ENCODE measurements around the gene TICRR.

The TICRR gene

DNA sequence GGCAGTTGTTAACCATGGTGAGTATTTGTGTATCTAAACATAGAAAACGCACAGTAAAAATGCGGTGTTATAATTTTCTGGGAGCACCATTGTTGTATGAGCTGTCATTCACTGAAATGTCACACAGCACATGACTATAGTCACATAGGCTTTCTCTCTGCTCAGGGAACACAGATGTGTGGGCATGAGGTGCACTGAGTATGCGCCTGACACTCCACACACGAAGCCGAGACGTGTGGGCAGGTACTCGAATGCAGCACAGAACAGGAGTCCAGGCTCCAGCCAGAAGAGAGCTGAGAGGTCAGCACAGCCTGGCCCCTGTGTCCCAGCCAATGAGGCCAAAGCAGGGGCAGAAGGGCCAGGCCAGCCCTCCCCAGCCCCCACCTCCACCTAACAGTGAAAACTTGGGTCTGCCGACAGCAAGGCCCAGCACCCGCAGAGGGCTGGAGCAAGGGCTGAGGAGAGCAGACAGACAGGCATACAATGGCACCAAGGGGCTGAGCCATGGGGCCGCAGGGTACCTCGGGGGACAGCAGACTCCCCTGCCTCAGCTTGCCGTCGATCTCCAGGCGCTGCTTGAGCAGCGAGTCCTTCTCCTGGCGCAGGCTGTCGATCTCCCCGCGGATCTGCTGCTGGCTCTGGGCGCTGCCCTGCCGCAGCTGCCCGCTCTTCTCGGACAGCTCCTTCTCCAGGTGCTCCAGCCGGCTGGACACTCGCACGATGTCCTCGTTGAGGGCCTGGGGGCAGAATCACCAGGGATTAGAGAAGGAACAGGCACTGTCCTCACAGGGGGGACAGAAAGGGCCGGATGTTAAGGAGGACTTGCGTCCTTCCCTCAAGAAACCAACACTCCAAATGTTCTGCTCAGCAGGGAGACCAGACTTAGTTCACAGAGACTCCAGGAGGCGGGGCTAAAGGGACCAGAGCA lies 56.0 kb downstream of the TICRR start:
- DNase-seq, result no peak

DNA sequence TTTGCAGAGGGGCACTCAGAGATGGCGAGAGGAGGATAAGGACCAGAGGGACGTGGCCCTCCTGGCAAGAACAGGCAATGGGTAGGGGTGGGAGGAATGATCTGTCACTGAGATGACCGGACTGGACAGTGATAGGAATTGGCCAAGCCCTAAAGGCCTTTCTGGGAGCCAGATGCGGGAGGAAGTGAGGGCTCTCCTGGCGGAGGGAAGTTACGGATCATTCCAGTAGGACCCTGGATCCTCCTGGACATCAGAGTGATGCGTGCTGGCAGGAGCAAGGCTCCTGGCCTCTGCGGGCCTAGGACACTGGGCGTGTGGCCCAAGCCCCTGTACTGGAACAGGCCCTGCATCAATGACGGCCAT lies 56.6 kb downstream of the TICRR start:
- no peak for DNase-seq

DNA sequence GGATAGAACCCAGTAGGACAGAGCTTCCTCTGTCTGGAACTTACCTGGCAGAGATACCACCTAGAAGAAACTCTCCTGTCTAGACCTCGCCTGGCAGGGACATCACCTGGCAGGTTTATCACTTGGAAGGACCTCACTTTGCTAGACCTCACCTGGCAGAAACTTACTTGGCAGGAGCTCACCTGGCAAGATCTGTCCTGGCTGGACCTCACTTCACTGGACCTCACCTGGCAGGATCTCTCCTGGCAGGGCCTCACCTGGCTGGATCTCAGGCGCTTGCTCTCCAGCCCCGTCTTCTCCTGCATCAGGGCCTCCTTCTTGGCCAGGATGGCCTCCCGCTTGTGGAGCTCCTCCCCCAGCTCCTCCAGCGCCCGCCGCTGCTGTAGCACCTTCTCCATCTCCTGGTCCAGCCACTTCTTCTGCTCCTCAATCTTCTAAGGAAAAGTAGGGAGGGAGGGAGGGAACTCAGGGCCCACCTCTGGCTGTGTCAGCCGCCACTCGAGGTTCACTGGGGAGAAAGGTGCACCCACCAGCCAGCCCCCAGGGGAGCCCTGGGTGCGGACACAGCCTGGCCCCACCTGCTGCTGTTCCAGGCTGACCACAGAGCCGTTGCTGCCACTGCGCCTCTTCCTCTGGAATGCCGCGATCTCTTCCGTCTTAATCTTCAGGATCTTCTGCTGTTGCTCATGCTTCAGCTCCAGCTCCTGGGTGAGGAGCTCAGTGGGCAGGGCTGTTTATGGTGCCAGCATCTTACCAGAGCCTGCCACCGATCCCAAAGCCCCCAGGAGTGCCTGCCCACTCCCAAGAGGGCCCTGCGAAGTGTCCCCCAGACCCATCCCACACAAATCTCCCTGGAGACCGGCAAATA lies 57.5 kb downstream of the TICRR start:
- no peak for DNase-seq

DNA sequence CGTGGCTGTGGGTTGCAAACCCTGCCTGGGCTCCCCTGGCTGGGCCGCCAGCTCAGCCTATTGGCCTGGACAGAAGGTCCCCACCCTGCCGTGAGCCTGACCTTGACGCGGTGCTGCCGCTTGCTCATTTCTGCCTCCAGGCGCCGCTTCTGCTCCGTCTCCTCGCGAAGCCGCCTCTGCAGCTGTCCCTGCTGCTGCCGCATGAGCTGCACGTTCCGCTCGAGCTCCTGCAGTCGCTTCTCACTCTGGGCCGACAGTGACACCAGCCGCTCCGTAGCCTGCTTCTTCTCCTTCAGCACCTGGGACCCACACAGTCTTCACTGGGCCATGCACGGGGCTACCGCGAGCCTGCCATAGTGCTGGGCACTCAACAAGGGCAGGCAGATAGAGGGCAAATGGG lies 58.3 kb downstream of the TICRR start:
- DNase-seq, result no peak

DNA sequence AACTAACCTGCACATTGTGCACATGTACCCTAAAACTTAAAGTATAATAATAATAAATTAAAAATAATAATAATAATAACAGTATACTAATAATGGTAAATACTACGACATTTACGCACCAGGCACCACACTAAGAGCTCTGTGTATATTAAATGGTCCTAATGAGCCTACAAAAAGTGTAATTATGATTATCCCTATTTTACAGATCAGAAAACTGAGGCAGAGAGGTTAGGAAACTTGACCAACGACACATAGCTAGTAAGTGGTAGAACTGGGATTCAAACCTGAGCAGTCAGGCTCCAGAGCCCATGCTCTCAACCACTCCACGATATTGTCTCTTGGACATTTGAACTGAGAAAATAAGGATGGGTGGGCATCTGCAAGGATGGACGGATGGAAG lies 65.0 kb downstream of the TICRR start:
- no peak for DNase-seq

DNA sequence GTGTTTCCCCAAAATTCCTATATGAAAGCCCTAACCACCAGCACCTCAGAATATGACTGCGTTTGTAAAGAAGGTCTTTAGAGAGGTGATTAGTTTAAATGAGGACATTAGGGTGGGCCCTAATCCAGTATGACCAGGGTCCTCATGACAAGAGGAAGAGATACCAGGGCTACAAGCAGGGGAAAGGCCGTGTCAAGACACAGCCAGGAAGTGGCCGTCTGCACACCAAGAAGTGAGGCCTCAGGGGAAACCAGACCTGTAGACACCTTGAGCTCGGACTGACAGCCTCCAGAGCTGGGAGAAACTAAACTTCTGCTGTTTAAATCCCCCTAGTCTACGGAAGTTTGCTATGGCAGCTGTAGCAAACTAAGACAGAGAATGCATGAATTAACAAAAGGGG lies 65.8 kb downstream of the TICRR start:
- DNase-seq, result no peak

DNA sequence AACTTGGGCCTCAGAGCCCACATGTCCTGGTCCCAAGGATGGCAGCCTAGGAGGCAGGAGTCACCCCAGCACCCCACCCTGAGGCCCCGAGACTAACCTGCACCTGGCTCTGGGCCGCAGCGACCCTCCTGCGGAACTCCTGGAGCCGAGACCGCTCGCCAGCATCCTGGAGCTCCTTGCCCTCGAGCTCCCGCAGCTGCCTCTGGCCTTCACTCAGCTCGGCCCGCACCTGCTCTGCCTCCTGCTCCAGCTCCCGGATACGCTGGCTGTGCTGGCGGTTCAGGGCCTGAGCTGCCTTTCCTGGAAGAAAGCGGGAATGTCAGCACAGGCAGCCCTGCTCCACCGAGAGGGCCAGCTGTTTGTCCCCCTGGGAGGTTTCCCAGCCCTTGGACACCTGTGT lies 66.8 kb downstream of the TICRR start:
- no peak for DNase-seq

DNA sequence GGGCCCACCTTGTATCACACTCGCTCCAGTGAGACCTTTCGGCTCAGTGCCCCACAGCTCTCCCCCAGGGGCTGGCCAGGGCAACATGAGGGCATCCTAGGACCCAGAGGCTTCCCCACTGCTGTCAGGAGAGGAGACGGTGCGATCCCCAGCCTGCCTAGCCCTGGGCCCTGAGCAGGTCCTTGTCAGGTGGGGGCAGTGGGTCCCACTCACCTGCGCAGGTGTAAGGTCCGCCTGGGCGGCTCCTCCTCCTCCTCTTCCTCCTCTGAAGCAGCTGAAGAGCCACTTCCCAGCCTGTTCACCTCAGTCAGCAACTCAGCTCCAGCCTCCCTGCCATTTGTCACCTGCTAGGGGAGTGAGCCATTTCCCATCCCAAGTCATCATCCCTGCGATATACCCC lies 70.4 kb downstream of the TICRR start:
- DNase-seq, result no peak

DNA sequence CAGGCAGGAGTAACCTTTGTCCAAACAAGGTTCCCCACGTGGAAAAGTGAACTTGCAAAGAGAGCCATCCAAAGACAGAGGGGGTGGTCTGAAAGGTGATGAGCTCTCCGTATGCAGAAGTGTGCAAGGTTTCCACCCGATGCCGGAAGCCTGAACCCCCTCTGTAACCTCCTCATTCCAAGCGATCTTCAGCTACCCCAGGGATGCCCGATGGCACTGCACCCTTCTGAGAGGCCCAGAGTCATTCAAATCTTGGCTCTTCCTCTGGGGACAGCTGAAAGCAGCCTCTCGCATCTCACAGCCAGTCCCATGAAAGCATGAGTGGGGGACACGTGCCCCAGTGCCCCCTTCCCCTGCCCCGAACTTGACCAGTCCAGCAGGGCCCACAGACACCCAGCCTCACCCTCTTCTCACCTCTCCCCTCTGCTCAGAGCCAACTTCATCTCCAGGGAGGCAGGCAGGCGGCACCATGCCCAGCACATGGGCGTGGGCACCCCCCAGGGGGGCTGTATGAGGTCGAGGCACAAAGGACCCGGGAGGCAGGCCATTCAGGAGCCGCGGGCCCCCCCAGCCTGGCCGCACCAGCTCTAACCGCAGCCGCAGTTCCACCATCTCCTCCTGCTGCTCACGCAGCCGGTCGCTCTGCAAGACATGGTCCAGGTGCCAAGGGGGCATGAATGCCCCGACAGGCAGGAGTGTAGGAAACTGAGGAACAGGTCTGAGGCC lies 71.3 kb downstream of the TICRR start:
- no peak for DNase-seq

DNA sequence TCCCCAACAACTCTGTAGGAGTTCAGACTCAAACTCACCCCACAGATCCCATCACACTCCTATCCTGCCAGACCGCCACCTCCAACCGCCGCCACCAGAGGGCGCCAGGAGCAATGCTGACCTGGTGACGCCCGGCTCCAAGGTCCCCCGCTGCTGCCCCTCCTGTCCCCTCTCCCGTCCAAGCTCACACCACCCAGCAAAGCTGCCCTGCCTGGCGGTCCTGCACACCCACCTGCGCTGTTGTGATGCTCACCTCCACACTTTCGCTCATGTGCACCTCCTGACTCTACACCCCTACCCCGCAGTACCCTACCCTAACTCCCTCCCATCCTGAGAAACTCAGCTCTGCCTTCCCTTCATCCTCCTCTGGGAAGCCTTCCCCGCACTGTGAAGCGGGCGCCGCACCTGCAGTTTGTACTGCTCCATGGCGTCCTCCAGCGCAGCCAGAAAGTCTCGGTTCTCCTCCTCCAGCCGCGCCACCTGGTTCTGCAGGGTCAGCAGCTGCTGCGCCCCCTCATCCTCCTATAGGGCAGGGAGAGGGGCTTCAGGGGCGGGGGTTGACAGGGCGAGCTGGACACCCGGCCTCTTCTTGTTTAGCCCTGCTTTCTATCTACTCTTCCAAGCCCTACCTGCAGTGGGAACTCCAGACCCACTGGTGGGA lies 72.1 kb downstream of the TICRR start:
- peak; percentile 21 to 84 for DNase-seq

DNA sequence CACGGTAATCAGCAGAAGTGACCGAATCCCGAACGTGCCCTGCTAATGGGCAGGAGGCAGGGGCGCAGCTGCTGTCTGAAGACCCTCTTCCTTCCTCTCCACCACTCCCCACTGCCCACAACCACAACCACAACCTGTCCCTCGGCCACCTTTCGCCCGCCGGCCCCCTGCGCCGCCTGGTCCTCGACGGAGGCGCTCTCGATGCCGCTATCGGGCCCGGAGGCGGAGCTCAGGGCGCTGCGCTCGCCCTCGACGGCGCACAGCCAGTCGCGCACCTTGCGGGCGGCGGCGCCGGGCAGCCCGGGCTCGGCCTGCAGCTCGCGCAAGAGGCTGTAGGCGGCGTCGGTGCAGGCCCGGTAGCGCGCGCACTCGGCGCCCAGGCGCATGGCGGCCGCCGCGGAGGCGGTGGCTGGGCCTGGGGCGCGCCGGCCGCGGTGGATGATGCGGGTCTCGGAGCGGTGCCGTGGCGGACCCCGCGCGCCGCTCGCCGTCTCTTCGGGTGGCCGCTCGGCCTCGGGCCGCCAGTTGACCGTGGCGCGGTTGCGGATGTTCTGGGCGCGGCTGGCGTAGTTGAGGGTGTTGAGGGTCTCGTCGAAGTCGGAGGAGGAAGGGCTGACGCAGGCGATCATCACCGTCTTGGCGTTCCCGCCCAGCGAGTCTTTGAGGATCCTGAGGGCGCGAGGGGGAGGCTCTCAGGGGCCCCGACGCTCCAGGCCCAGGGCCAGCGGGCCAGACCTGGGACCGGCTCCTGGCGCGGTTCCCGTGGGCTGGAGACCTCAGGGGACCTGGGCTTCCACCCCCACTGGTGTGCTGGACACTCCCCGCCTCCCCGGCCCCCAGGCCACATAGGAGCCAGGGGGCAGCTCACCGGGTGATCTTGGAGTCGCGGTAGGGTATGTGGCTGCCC lies 73.1 kb downstream of the TICRR start:
- DNase-seq, result no peak

DNA sequence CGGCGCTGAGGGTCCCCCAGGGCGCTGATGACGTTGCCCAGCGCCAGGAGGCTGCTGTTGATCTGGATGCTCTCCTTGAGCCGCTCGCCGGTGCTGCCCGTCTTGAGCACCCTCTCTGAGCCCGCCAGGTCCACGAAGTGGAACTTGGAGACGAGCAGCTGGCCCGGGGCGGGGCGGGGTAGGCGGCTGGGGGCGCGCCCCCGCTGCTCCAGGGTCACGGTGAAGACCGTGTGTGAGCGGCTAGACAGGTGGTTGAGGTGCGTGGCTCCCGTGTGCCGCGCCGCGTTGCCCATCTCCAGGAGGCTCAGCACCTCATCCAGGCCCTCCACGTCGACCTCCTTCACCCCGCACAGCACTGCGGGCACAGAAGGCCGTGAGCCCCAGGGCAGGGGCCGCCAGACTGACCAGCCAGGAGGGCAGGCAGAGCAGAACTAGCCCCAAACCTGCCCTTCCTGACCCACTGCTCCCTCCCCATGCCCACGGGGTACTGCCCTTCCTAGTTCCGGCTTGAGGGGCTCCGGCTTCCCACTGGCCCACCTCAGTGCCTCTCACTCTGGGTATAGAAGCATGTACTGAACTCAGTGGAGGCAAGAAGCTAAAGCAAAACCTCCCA lies 73.8 kb downstream of the TICRR start:
- DNase-seq, result no peak

DNA sequence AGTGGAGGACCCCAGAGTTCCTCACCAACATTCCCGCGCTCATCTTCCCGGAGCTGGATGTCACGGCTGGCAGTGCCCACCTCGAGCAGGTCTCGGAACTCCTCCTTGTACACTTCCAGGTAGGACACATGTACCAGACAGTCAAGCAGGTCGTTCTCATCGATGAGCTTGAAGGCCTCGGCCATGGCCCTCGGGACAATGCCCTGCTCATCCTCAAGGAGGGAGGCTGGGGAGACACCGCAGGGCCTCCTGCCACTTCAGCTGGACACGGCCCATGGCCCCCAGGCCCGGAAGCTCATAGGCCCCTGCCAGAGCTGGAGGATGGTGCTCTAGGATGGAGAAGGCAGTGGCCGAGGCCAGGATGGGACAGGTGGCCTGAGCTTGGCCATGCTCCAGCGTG lies 74.4 kb downstream of the TICRR start:
- no peak for DNase-seq

DNA sequence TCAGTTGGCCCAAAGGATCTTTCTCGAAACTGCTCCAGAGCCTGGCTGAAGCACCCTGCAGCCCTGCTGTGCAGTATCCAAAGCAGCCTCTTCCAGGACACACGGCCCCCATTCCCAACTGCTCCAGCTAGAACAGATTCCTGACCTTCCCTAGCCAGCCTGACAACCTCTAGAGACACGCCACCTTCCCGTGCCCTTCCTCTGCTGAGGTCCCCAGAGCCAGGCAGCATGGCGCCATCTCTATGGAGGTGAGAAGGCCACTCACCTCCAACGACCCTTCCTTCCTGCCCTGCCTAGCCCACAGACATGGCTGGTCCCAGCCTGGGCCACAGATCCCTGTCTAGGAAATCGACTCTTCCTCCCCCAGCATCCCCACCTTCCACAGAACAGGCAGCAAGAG lies 76.9 kb downstream of the TICRR start:
- DNase-seq, result no peak

DNA sequence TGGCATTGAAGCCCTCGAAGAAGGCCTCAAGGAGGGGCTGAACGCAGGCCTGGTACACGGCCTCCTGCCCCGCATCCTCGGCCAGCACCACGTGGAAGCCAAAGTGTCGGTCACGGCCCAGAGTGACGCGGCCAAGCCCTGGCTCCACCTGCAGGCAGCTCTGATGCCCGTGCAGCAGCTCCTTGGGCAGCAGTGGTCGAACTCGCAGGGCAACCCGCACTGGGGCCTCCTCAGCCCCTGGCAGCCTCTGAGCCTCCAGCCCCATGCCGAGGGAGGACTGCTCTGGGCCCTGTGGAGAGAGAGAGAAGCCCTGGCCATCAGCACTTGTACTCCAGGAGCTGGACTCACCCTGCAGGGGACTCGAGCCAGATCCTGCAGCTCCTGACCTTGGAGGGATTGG lies 77.4 kb downstream of the TICRR start:
- no peak for DNase-seq

DNA sequence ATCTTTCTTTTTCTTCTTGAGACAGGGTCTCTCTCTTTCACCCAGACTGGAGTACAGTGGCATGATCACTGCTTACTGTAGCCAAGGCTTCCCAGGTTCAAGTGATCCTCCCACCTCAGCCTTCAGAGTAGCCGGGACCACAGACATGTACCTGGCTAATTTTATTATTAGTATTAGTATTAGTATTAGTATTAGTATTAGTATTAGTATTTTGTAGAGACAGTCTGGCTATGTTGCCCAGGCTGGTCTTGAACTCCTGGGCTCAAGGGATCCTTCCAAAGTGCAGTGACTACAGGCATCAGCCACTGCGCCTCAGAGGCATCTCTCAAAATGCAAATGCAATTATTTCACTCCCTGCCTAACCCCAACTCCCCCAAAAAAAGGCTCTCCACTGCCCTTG lies 78.3 kb downstream of the TICRR start:
- no peak for DNase-seq

DNA sequence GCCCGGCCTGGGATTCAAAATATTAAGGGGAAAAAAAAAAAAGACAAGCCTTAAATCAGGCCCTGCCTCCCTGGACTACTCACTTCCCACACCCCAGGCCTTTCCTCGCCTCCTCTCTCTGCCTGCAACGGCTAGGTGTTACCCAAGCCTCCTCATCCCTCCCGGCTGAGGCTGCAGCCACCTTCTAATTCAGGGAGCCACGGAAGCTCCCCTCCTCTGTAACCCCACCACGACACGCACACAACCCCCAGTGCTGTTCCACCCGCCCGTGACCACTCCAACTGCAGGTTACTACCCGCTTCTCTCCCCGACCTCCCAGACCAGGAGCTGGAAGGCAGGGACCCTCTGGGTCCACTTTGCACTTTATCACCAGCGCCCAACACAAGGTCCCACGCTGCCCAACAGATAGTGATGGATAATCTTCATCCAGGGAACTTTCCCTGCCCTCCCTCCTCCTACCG lies 79.1 kb downstream of the TICRR start:
- no peak for DNase-seq

DNA sequence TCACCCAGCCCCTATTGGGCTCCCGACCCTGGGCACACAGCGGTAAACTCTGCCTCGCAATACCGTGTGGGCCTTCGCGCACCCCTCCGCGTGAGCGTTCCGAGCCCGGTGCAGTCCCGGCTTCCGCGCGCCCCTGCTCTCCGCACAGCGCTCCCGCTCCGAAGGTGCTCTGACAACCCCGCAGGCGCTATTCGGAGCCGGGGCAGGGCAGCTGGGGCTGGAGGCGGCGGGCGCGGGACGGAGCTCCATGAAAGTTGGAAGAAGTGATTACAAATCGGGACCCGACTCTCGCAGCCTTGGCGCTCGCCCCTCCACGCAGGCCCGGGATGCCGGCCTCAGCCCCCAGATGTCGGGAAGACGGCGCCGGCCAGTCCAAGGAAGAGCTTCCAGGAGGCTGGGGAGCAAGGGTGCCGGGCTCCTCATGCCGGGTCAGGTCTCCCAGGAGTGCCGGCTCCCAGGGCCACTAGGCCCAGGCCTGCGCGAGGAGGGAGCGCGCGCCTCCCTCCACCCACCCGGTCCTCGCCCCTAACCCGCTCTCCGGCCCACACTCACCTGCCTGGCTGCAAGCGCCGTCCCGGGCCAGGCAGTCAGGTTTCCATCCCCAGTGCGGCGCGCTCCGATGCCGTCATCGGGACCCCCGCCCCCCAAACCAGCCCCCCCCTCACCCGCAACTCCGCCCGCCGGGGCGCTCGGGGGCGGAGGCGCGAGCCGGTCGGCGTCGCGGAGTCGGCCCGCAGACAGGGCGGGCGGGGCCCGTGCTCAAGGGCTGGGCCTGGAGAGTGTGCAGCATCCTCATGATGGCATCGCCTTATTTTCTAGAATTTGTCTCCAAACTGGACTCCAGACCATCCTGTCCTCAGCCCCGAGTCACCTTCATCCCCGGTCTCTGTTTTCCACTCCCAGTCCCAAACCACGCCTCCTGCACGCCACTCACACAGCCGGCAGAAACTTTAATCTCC lies 79.9 kb downstream of the TICRR start, which contains the start of gene KIF7:
TSS of gene KIF7 (minus strand) at position 621 of the 959 bp plus-strand sequence. CDS start 2,537 bp downstream, outside the sequence.
- DNase-seq, result no peak

DNA sequence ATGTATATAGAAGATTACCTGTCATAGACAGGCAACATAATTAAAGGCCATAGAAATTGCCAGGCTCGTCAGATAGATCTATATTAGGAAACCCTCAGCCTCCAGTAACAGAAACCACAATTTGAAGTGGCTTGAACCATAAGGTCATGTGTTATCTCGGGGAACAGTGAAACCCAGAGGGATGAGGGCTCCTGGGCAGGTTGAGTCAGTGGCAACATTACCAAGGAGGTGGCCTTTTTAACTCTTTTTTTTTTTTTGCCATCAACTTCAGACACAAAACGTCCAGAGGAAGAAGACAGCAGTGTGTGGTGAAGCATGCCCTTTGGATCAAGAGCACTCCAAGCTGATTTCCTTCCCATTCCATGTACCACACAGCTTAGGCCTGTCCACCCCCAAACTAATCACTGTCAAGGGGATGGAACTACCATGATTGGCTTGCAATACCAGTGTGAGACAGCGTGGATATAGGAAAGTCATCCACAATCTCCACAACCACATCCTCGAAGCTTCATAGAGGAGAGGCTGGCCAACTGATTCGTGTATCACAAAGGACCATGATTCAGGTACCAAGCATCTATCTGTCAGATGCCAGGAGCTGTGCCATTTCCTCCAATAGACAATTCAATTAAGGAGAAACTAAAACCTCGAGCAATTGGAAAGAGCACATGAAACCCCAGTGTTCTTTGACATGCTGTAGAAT lies 81.0 kb downstream of the TICRR start:
- no peak for DNase-seq

Data from inflammatory macrophage treated with lipopolysaccharide for 1 hour (primary cell).